ENCODE results near the gene RNF181. TPM values are rescaled to one million over a fixed set of nuclear protein-coding genes. Genes with fewer than 3 reads are reported as not detected.
A peak's percentile ranks its signal among the peaks of the same experiment; 100 is the strongest.

RNF181 gene
- total and polyA plus RNA-seq, 3 donors from 2014 or later, result 119 to 189 (median 137) TPM

- peak overlapping the region; percentile 36 to 50 for H3K27ac ChIP-seq
- no peak overlapping the region for H3K4me3 ChIP-seq
- no peak for DNase-seq
- WGBS, 2 donors, result 74 to 76% methylated on average over 8 of the region's 8 CpGs
- intact Hi-C loops (cut with DNase I; ENCODE audit: low total_unique reads), result no loop called here
- no peaks in the 10 kb centered on the region for H3K36me3 ChIP-seq (ENCODE audit: low read depth, missing control alignments)
- H3K4me1 ChIP-seq, result peaks cover 5% of the 10 kb centered on the region
- H3K9me3 ChIP-seq, result no peaks in the 10 kb centered on the region
- H3K27me3 ChIP-seq, result no peaks in the 10 kb centered on the region
- TF ChIP-seq CTCF (IDR thresholded peaks at IDR 0.05) (no peak), POLR2A (IDR thresholded peaks at IDR 0.05) (no peak)
Observed at GRCh38 chr2:85635011-85635410, 39.5 kb downstream of the RNF181 start.

- DNase-seq, result peak; percentile 57
Observed at GRCh38 chr2:85635636-85636035, 40.1 kb downstream of the RNF181 start.

GRCh38 chr2:85642725-85643124 is 47.2 kb downstream of the RNF181 start:
- intact Hi-C loops (cut with DNase I; ENCODE audit: low total_unique reads), result no loop called here
- TF ChIP-seq POLR2A (IDR thresholded peaks at IDR 0.05), result no peak
- no peak for TF ChIP-seq CTCF (IDR thresholded peaks at IDR 0.05)
- H3K9me3 ChIP-seq, result no peaks in the 10 kb centered on the region
- no peaks in the 10 kb centered on the region for H3K4me1 ChIP-seq
- H3K36me3 ChIP-seq (ENCODE audit: low read depth, missing control alignments), result no peaks in the 10 kb centered on the region
- H3K4me3 ChIP-seq, result no peak overlapping the region
- H3K27ac ChIP-seq, result no peak overlapping the region
- DNase-seq, result no peak
- 83 to 92% methylated on average over 3 of the region's 3 CpGs for WGBS, 2 donors
- H3K27me3 ChIP-seq, result no peaks in the 10 kb centered on the region

More at GRCh38 chr2:85635636-85636035, 40.1 kb downstream of the RNF181 start:
- peaks cover 5% of the 10 kb centered on the region for H3K4me1 ChIP-seq
- no peak overlapping the region for H3K4me3 ChIP-seq
- H3K27me3 ChIP-seq, result no peaks in the 10 kb centered on the region
- H3K9me3 ChIP-seq, result no peaks in the 10 kb centered on the region
- peak overlapping the region; percentile 36 to 50 for H3K27ac ChIP-seq
- TF ChIP-seq CTCF (IDR thresholded peaks at IDR 0.05) (no peak), POLR2A (IDR thresholded peaks at IDR 0.05) (no peak)
- 37 to 48% methylated on average over 4 of the region's 4 CpGs for WGBS, 2 donors
- intact Hi-C loops (cut with DNase I; ENCODE audit: low total_unique reads), result no loop called here
- H3K36me3 ChIP-seq (ENCODE audit: low read depth, missing control alignments), result no peaks in the 10 kb centered on the region

- Histone ChIP-seq H3K27me3 (no peaks in the 10 kb centered on the region), H3K4me1 (no peaks in the 10 kb centered on the region), H3K27ac (no peak overlapping the region), H3K9me3 (no peaks in the 10 kb centered on the region), H3K4me3 (no peak overlapping the region), H3K36me3 (ENCODE audit: low read depth, missing control alignments) (no peaks in the 10 kb centered on the region)
- WGBS, 2 donors, result 90 to 93% methylated on average over 3 to 8 of the region's 8 CpGs
- no peak for TF ChIP-seq CTCF (IDR thresholded peaks at IDR 0.05)
- intact Hi-C loops (cut with DNase I; ENCODE audit: low total_unique reads), result no loop called here
- DNase-seq, result no peak
Observed at GRCh38 chr2:85644909-85645308, 49.4 kb downstream of the RNF181 start.

- H3K4me3 ChIP-seq, result no peak overlapping the region
- DNase-seq, result no peak
- TF ChIP-seq POLR2A (IDR thresholded peaks at IDR 0.05) (no peak), CTCF (IDR thresholded peaks at IDR 0.05) (no peak)
- intact Hi-C loops (cut with DNase I; ENCODE audit: low total_unique reads), result no loop called here
- 90 to 91% methylated on average over 2 of the region's 2 CpGs for WGBS, 2 donors
- no peaks in the 10 kb centered on the region for H3K9me3 ChIP-seq
- H3K36me3 ChIP-seq (ENCODE audit: low read depth, missing control alignments), result no peaks in the 10 kb centered on the region
- H3K4me1 ChIP-seq, result no peaks in the 10 kb centered on the region
- no peak overlapping the region for H3K27ac ChIP-seq
- H3K27me3 ChIP-seq, result no peaks in the 10 kb centered on the region
Observed at GRCh38 chr2:85646166-85646565, 50.6 kb downstream of the RNF181 start.

Data from testis (tissue), 3 donors.